ENCODE measurements around the gene DLK2.

DNA sequence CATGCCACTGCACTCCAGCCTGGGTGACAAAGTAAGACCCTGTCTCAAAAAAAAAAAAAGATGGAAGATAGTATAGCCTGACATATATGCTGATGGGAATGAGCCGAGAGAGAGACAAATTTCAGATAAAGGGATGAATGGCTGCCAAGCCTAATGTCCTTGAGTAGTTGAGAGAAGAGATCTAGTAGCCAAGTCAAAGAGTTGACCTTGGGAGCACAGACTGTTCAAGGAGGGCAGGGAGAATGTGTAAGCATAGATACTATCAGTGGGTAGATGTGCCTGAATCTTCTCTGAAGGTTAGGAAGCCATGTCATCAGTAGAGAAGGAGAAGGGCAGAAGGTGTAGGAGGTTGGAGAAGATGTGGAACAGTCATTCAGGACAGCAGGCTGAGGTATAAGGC, 48.1 kb downstream of the DLK2 start:
- TF ChIP-seq, protein P1, sequence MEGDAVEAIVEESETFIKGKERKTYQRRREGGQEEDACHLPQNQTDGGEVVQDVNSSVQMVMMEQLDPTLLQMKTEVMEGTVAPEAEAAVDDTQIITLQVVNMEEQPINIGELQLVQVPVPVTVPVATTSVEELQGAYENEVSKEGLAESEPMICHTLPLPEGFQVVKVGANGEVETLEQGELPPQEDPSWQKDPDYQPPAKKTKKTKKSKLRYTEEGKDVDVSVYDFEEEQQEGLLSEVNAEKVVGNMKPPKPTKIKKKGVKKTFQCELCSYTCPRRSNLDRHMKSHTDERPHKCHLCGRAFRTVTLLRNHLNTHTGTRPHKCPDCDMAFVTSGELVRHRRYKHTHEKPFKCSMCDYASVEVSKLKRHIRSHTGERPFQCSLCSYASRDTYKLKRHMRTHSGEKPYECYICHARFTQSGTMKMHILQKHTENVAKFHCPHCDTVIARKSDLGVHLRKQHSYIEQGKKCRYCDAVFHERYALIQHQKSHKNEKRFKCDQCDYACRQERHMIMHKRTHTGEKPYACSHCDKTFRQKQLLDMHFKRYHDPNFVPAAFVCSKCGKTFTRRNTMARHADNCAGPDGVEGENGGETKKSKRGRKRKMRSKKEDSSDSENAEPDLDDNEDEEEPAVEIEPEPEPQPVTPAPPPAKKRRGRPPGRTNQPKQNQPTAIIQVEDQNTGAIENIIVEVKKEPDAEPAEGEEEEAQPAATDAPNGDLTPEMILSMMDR (conservative IDR thresholded peaks at IDR 0.05) = no peak
- no peak for TF ChIP-seq EZH2 (IDR thresholded peaks at IDR 0.05; ENCODE audit: low read depth)

Data from PC-9 (cell line).